ENCODE results near the gene MYBBP1A.
A peak's percentile ranks its signal among the peaks of the same experiment; 100 is the strongest.
"Not testable (repeated sequence)": the region's sequence is repeated elsewhere in the genome, so short reads cannot be mapped to it uniquely, and the experiment has no call there.

MYBBP1A gene, protein sequence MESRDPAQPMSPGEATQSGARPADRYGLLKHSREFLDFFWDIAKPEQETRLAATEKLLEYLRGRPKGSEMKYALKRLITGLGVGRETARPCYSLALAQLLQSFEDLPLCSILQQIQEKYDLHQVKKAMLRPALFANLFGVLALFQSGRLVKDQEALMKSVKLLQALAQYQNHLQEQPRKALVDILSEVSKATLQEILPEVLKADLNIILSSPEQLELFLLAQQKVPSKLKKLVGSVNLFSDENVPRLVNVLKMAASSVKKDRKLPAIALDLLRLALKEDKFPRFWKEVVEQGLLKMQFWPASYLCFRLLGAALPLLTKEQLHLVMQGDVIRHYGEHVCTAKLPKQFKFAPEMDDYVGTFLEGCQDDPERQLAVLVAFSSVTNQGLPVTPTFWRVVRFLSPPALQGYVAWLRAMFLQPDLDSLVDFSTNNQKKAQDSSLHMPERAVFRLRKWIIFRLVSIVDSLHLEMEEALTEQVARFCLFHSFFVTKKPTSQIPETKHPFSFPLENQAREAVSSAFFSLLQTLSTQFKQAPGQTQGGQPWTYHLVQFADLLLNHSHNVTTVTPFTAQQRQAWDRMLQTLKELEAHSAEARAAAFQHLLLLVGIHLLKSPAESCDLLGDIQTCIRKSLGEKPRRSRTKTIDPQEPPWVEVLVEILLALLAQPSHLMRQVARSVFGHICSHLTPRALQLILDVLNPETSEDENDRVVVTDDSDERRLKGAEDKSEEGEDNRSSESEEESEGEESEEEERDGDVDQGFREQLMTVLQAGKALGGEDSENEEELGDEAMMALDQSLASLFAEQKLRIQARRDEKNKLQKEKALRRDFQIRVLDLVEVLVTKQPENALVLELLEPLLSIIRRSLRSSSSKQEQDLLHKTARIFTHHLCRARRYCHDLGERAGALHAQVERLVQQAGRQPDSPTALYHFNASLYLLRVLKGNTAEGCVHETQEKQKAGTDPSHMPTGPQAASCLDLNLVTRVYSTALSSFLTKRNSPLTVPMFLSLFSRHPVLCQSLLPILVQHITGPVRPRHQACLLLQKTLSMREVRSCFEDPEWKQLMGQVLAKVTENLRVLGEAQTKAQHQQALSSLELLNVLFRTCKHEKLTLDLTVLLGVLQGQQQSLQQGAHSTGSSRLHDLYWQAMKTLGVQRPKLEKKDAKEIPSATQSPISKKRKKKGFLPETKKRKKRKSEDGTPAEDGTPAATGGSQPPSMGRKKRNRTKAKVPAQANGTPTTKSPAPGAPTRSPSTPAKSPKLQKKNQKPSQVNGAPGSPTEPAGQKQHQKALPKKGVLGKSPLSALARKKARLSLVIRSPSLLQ (N-terminal part only)

DNA sequence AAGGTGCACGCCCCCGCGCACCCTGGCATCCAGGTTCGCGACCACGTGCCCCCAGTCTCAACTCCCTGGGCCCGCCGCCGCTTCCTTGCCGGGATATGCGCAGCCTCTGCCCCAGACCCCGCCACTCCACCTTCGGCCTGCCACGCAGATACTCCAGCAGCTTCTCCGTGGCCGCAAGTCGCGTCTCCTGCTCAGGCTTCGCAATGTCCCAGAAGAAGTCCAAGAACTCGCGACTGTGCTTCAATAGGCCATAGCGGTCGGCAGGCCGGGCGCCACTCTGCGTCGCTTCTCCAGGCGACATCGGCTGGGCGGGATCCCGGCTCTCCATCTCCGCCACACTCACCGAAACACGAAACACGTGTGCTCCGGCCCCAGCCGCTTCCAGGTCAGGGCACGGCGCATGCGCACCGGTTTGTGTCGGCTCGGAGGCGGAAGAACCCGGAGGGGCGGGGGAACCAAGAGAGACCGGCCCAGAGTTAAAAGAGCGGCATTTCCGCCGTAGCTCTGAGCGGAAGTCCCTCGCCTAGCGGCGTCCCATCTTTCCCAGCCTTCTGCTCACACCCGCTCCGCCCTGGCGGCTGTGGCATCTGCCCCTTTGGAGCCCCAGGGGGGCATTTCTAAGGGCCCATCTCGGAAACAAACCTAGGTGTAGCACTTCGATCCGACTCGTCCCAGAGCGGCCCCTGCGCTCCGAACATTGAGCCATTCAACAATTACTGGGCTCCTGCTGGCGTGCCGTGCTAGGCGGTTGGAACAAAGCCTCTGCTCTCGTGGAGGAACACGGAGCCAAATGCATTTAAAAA is at the start of gene MYBBP1A:
Gene MYBBP1A (minus strand): TSS at position 388 of the 803 bp plus-strand sequence. CDS start 60 bp downstream, at position 328.
- intact Hi-C loops (cut with micrococcal nuclease) = no loop called here
- Mint-ChIP-seq H3K27me3 (no peaks in the 10 kb centered on the region), H3K4me3 (peak within 1 kb of the TSS; percentile 88), H3K9me3 (no peaks in the 10 kb centered on the region), H3K27ac (peak within 1 kb of the TSS; percentile 98), H3K36me3 (ENCODE audit: low read depth) (peaks cover 50% of the 10 kb centered on the region), H3K4me1 (ENCODE audit: low read depth) (peaks cover 31% of the 10 kb centered on the region)

DNA sequence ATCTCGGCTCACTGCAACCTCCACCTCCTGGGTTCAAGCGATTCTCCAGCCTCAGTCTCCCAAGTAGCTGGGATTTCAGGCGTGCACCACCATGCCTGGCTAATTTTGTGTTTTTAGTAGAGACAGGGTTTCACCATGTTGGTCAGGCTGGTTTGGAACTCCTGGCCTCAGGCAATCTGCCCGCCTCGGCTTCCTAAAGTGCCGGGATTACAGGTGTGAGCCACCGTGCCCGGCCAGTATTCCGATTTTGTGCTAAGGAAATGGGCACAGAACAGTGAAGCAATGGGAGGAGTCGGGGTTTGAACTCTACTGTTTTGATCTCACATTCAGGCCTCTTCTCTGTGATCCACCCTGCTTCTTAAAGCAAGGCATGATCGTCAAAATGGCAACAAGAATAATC is 49.6 kb upstream of the MYBBP1A start:
- not testable (repeated sequence) for H3K9me3 Mint-ChIP-seq

DNA sequence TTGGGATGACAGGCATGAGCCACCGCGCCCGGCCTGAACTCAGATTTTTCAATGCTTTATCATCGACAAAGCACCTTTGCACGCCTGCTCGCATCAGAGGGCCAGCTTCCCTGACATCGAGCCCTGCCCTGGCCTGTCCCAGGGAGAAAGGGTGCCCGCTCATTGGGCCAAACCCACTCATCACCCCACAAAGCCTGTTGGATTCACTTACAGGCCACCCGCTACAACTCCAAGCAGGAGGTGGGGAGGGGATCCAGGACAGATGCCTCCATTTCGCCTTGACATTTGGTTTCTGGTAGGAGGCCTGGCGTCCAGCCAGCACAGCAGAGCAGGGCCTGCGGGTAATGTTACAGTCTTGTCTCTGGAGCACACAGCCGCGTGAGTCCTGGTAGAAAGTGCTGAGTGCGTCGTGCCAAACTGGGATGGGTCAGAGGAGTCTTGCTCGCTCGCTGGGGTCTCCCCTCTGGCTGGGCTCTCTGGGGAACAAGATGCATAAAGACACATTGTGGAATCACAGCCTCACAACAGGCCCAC is 49.0 kb upstream of the MYBBP1A start:
- Mint-ChIP-seq H3K4me1 (ENCODE audit: low read depth) (peaks cover 31% of the 10 kb centered on the region), H3K4me3 (no peak overlapping the region), H3K27me3 (peaks cover 37% of the 10 kb centered on the region), H3K36me3 (ENCODE audit: low read depth) (no peaks in the 10 kb centered on the region), H3K9me3 (no peaks in the 10 kb centered on the region), H3K27ac (peak overlapping the region; percentile 21)
- intact Hi-C loops (cut with micrococcal nuclease) = no loop called here

More for the DNA sequence above, 49.6 kb upstream of the MYBBP1A start:
- H3K4me3 Mint-ChIP-seq; H3K27ac Mint-ChIP-seq; intact Hi-C loops (cut with micrococcal nuclease); H3K36me3 Mint-ChIP-seq (ENCODE audit: low read depth): not testable (repeated sequence)
- peaks cover 31% of the 10 kb centered on the region for H3K4me1 Mint-ChIP-seq (ENCODE audit: low read depth)
- H3K27me3 Mint-ChIP-seq = peaks cover 33% of the 10 kb centered on the region

DNA sequence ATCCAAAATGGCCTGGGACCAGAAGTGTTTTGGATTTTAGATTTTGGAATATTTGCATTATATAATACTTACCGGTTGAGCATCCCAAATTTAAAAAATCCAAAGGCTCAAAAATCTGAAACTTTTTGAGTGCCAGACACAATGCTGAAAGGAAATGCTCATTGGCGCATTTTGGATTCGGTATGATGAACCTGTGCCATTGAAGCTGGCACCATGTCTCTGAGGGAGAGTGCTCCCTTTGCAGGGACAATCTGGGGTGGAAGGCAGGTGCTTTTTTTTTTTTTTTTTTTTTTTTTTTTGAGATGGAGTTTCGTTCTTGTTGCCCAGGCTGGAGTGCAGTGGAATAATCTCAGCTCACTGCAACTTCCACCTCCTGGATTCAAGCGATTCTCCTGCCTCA is 46.9 kb upstream of the MYBBP1A start:
- no peaks in the 10 kb centered on the region for H3K9me3 Mint-ChIP-seq
- peaks cover 10% of the 10 kb centered on the region for H3K4me1 Mint-ChIP-seq (ENCODE audit: low read depth)
- intact Hi-C loops (cut with micrococcal nuclease) = no loop called here
- H3K36me3 Mint-ChIP-seq (ENCODE audit: low read depth) = no peaks in the 10 kb centered on the region
- no peak overlapping the region for H3K27ac Mint-ChIP-seq
- no peak overlapping the region for H3K4me3 Mint-ChIP-seq
- H3K27me3 Mint-ChIP-seq = peaks cover 48% of the 10 kb centered on the region

DNA sequence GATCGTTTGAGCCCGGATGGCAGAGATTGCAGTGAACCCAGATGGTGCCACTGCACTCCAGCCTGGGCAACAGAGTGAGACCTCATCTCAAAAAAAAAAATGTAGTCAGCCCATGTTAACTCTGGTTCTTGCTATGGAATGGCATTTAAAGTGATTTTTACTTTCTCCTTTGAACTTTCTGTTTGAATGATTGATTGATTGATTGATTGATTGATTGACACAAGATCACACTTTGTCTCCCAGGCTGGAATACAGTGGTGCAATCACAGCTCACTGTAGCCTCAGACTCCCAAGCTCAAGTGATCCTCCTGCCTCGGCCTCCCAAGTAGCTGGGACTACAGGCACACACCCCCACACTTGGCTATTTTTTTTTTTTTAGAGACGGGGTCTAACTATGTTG is 46.1 kb upstream of the MYBBP1A start:
- Mint-ChIP-seq H3K27ac (no peak overlapping the region), H3K4me1 (ENCODE audit: low read depth) (peaks cover 6% of the 10 kb centered on the region), H3K4me3 (no peak overlapping the region), H3K27me3 (peaks cover 52% of the 10 kb centered on the region), H3K9me3 (no peaks in the 10 kb centered on the region), H3K36me3 (ENCODE audit: low read depth) (no peaks in the 10 kb centered on the region)
- intact Hi-C loops (cut with micrococcal nuclease) = no loop called here

DNA sequence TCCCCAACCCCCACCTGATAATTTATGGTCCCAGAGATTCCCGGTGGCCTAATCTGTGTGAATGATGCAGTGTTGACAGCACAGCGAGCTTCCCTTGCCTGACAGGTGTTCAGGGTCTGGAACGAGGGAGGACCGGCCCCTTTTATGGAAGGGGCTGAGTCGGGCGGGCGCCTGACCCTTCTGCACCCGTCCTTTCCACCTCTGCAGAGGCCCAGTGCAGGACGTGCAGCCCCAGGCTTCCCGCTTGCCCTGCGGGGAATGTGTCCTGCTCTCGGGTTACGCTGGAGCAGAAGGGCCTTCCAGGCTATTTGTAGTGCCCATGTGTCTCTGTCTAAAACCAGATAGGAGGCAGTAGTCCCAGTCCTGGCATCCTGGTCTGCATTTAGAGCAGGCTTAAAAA is 45.4 kb upstream of the MYBBP1A start:
- Mint-ChIP-seq H3K4me3 (no peak overlapping the region), H3K36me3 (ENCODE audit: low read depth) (no peaks in the 10 kb centered on the region), H3K9me3 (no peaks in the 10 kb centered on the region), H3K4me1 (ENCODE audit: low read depth) (peaks cover 4% of the 10 kb centered on the region), H3K27ac (no peak overlapping the region), H3K27me3 (peaks cover 55% of the 10 kb centered on the region)
- intact Hi-C loops (cut with micrococcal nuclease) = no loop called here

DNA sequence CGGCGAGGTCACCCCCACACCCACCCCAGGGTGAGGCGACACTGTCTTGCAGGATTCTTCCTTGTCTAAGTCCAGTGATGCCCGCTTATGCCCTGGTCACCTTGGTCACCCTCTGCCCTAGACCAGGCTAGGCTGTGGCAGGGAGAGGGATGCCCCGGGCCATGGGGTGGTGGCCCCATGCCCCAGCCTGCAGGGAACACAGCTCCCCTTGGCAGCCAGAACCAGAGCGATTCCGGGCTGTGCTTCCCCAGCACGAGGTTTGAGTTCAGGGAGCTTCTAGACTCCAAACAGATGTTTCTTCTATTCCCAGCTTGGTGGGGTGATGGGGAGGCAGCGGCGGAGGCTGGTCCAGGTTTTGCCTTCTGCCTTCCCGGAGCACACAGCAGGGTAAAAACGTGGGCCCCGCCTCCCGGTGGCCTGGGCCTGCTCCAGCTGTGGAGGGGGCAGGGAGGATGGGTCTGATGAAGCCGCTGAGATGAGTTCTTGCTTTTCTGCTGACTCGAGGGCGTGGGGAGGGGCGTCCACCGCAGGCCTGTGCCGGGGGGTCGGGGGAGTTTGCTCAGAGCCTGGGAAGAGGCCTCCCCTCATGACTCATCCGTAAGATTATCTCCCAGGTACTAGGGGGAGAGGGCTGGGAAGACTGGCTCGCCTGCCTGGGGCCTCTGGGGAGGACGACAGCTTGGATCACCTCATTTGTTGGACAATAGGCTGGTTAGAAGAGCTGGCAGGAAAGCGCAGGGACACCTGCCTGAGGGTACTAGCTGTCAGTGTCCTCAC is 44.5 kb upstream of the MYBBP1A start:
- Mint-ChIP-seq H3K27me3 (peaks cover 62% of the 10 kb centered on the region), H3K36me3 (ENCODE audit: low read depth) (no peaks in the 10 kb centered on the region), H3K9me3 (no peaks in the 10 kb centered on the region), H3K27ac (no peak overlapping the region), H3K4me1 (ENCODE audit: low read depth) (peaks cover 10% of the 10 kb centered on the region), H3K4me3 (no peak overlapping the region)
- intact Hi-C loops (cut with micrococcal nuclease) = no loop called here

DNA sequence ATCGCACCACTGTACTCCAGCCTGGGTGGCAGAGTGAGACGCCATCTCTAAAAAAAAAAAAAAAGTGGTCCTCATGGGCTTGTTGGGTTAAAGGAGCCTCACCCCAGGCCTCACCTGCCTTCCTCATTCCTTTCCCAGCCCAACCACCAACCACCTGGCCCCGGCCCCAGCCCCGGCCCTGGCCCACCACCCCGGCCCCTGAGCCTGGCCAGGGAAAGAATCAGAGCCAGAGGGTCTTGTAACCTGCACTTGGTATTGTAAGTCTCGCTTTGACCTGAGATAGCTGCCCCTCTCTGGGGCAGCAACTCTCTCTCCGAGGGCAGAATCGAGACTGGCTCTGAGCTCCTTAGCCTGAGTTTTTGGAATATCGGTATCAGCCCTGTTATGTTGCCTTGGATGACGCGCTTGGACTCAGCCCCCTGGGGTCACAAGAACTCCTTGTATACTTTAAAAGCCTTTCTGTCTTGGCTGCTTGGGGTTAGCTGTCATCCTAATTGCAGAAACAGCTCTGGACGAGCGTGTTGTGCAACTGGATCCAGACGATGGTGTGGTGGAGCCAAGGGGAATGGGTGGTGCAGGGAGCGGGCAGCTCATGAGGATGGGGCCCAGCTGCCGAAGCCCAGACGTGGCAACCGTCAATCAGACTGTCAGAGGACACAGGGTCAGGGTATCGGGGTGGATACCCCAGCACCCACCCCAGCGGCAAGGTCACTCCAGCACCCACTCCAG is 43.8 kb upstream of the MYBBP1A start:
- H3K4me1 Mint-ChIP-seq (ENCODE audit: low read depth) = peaks cover 10% of the 10 kb centered on the region
- no peaks in the 10 kb centered on the region for H3K36me3 Mint-ChIP-seq (ENCODE audit: low read depth)
- H3K9me3 Mint-ChIP-seq = no peaks in the 10 kb centered on the region
- H3K27me3 Mint-ChIP-seq = peaks cover 59% of the 10 kb centered on the region
- H3K4me3 Mint-ChIP-seq = no peak overlapping the region
- no peak overlapping the region for H3K27ac Mint-ChIP-seq
- intact Hi-C loops (cut with micrococcal nuclease) = no loop called here

DNA sequence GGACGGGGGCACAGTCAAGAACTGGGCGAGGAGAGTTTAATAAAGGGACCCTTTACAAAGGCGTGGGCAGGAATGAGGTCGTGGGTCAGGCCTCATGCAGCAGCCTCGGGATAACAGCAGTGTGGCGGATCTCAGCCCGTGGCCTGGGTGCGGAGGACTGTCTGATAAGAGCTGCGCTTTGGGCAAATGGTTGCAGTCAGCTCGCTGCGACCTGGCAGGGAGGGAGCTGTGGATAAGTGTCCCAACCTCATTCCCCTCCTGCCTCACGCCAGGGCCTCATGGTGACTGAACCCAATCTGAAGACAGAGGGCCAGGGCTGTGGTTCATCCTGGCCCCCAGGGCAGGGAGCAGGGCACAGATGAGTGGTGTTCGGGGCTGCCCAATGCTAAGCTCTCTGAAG is 42.8 kb upstream of the MYBBP1A start:
- H3K27ac Mint-ChIP-seq = no peak overlapping the region
- intact Hi-C loops (cut with micrococcal nuclease) = no loop called here
- no peak overlapping the region for H3K4me3 Mint-ChIP-seq
- no peaks in the 10 kb centered on the region for H3K9me3 Mint-ChIP-seq
- peaks cover 59% of the 10 kb centered on the region for H3K27me3 Mint-ChIP-seq
- no peaks in the 10 kb centered on the region for H3K36me3 Mint-ChIP-seq (ENCODE audit: low read depth)
- H3K4me1 Mint-ChIP-seq (ENCODE audit: low read depth) = peaks cover 10% of the 10 kb centered on the region

DNA sequence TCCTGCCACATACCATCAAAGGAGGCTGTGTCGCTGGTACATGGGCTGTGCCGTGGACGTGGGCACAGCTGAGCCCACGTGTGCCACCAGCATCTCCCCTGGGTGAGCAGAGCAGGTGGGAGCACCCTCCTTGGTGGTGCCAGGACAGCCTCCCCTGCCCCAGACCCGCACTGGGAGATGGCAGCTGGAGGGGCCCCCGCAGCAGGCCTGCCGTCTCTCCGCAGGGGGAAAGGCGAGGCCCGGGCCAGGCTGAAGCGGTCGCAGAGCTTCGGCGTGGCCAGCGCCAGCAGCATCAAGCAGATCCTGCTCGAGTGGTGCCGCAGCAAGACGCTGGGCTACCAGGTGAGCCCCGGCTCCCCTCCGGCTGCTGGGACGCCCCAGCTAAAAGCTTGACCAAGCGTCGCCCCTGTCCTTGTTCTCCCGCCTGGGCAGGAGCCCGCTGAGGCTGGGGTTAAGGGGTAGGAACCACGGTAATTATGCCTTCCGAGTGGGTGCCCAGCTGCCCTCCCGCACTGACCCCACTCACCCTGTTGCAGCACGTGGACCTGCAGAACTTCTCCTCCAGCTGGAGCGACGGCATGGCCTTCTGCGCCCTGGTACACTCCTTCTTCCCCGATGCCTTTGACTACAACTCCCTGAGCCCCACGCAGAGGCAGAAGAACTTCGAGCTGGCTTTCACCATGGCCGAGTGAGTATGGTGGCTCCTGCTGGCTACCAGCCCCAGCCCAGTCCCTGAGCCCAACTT is 41.6 kb upstream of the MYBBP1A start:
- Mint-ChIP-seq H3K4me3 (no peak overlapping the region), H3K9me3 (no peaks in the 10 kb centered on the region), H3K36me3 (ENCODE audit: low read depth) (no peaks in the 10 kb centered on the region), H3K27me3 (peaks cover 60% of the 10 kb centered on the region), H3K27ac (no peak overlapping the region), H3K4me1 (ENCODE audit: low read depth) (peaks cover 20% of the 10 kb centered on the region)
- intact Hi-C loops (cut with micrococcal nuclease) = no loop called here

DNA sequence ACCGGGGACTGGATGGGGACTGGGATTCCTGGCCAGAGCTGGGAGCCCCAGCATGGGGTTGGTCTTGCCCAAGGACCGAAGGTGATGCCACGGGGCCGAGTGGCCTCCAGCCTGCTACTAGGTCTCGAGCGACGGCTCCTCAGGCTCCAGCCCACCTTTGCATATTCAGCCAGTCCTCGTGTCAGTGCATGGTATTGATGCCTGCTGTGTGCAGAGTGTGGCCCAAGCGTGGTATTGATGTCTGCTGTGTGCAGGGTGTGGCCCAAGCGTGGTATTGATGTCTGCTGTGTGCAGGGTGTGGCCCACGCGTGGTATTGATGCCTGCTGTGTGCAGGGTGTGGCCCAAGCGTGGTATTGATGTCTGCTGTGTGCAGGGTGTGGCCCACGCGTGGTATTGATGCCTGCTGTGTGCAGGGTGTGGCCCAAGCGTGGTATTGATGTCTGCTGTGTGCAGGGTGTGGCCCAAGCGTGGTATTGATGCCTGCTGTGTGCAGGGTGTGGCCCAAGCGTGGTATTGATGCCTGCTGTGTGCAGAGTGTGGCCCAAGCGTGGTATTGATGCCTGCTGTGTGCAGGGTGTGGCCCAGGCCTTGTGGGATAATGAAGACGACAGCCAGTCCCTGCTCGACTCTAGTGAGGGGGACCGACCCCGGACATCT is 40.6 kb upstream of the MYBBP1A start:
- intact Hi-C loops (cut with micrococcal nuclease); H3K36me3 Mint-ChIP-seq (ENCODE audit: low read depth); H3K9me3 Mint-ChIP-seq; H3K27ac Mint-ChIP-seq; H3K4me3 Mint-ChIP-seq: not testable (repeated sequence)
- peaks cover 69% of the 10 kb centered on the region for H3K27me3 Mint-ChIP-seq
- peaks cover 29% of the 10 kb centered on the region for H3K4me1 Mint-ChIP-seq (ENCODE audit: low read depth)
